ENCODE measurements around the gene CDH7. TPM values are rescaled to one million over a fixed set of nuclear protein-coding genes. Genes with fewer than 3 reads are reported as not detected.

Gene CDH7
- total RNA-seq, 1 donor from 2014 or later, result not detected

DNA sequence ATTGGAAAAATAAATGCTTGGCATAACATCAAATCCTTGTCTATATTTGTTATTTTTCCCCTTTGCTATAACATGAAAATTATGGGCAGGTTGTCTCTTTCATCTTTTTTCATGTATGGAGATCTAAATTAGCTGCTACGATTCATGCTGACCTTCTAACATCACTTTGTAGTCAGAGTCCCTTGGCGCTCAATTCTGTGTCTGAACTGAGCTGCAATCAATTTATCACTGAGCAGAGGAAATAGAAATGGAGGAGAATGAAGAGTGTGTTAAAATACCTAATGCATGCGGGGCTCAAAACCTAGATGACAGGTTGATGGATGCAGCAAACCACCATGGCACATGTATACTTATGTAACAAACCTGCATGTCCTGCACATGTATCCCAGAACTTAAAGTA is 168.9 kb downstream of the CDH7 start:
- H3K27me3 Mint-ChIP-seq, result no peaks in the 10 kb centered on the region
- no peak for DNase-seq
- ChIA-PET POLR2A (no interaction called here), CTCF (no interaction called here)
- no peak for ATAC-seq (ENCODE audit: low read depth)
- intact Hi-C loops (cut with micrococcal nuclease), result no loop called here
- no peaks in the 10 kb centered on the region for H3K9me3 Mint-ChIP-seq
- TF ChIP-seq, protein P1, sequence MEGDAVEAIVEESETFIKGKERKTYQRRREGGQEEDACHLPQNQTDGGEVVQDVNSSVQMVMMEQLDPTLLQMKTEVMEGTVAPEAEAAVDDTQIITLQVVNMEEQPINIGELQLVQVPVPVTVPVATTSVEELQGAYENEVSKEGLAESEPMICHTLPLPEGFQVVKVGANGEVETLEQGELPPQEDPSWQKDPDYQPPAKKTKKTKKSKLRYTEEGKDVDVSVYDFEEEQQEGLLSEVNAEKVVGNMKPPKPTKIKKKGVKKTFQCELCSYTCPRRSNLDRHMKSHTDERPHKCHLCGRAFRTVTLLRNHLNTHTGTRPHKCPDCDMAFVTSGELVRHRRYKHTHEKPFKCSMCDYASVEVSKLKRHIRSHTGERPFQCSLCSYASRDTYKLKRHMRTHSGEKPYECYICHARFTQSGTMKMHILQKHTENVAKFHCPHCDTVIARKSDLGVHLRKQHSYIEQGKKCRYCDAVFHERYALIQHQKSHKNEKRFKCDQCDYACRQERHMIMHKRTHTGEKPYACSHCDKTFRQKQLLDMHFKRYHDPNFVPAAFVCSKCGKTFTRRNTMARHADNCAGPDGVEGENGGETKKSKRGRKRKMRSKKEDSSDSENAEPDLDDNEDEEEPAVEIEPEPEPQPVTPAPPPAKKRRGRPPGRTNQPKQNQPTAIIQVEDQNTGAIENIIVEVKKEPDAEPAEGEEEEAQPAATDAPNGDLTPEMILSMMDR (IDR thresholded peaks at IDR 0.05), result no peak
- H3K27ac Mint-ChIP-seq, result no peak overlapping the region
- no peak overlapping the region for H3K4me3 Mint-ChIP-seq
- H3K4me1 Mint-ChIP-seq, result no peaks in the 10 kb centered on the region
- H3K36me3 Mint-ChIP-seq (ENCODE audit: low read depth), result no peaks in the 10 kb centered on the region

DNA sequence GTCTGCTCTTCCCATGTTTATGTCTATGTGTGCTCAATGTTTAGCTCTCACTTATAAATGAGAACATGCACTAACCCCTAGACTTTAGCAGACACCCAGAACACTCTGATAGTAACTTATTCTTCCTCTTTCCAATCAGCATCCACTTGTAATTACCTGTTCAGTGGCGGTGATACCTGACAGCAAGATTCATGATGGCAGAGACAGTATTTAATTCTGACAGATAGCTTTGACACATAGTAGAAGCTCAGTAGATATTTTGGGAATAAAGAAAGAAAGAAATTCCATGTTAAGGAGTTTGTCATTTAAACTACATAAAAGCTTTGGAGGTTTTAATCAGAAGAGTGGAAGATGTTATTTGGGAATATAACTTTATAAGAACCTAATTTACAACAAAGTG is 171.3 kb downstream of the CDH7 start:
- TF ChIP-seq, protein P1 (IDR thresholded peaks at IDR 0.05), result no peak
- Mint-ChIP-seq H3K9me3 (no peaks in the 10 kb centered on the region), H3K4me1 (no peaks in the 10 kb centered on the region), H3K36me3 (ENCODE audit: low read depth) (no peaks in the 10 kb centered on the region), H3K4me3 (no peak overlapping the region), H3K27ac (no peak overlapping the region), H3K27me3 (no peaks in the 10 kb centered on the region)
- CTCF ChIA-PET, result no interaction called here
- no peak for DNase-seq
- ATAC-seq (ENCODE audit: low read depth), result no peak
- POLR2A ChIA-PET, result no interaction called here
- intact Hi-C loops (cut with micrococcal nuclease), result no loop called here

DNA sequence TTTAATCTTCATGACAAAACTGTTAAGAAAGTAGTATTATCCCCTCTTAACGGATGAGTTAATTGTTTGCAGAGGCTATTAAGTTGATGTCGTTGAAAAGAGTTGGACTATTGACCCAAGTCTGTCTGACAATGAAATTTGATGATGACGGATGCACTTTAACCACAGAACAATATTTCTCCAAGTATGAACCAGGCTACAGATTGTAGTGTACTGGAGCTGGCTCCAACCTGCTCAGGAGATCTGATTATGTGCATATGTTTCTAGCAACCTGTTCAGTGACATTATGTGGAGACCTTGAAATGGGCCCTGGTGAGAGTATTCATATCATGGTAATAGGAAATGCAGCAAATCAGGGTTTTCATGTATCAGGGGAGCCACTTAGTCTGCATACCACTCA is 174.1 kb downstream of the CDH7 start:
- intact Hi-C loops (cut with micrococcal nuclease), result no loop called here
- Mint-ChIP-seq H3K4me1 (no peaks in the 10 kb centered on the region), H3K36me3 (ENCODE audit: low read depth) (no peaks in the 10 kb centered on the region), H3K27me3 (no peaks in the 10 kb centered on the region), H3K27ac (no peak overlapping the region), H3K4me3 (no peak overlapping the region), H3K9me3 (no peaks in the 10 kb centered on the region)
- DNase-seq, result no peak
- ChIA-PET CTCF (no interaction called here), POLR2A (no interaction called here)
- no peak for ATAC-seq (ENCODE audit: low read depth)
- TF ChIP-seq, protein P1 (IDR thresholded peaks at IDR 0.05), result no peak

DNA sequence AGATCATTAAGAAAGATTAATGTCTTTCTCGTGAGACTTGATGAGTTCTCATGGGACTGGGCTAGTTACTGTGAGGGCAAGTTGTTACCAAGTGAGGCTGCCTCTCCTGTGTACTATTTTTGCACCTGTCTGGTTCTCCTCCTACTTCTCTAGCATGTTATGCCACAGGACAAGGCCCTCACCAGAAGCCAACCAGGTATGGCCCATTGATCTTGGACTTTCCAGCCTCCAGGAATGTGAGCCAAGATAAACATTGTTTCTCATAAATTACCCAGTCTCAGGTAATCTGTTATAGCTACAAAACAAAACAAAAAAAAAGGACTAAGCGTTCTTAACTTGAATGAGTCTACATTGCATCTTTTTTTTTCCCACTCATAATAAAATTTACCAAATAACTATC is 184.1 kb downstream of the CDH7 start:
- intact Hi-C loops (cut with micrococcal nuclease), result no loop called here
- ATAC-seq (ENCODE audit: low read depth), result no peak
- Mint-ChIP-seq H3K9me3 (no peaks in the 10 kb centered on the region), H3K4me1 (no peaks in the 10 kb centered on the region), H3K27me3 (no peaks in the 10 kb centered on the region), H3K36me3 (ENCODE audit: low read depth) (no peaks in the 10 kb centered on the region), H3K4me3 (no peak overlapping the region), H3K27ac (no peak overlapping the region)
- ChIA-PET POLR2A (no interaction called here), CTCF (no interaction called here)
- DNase-seq, result no peak
- TF ChIP-seq, protein P1 (IDR thresholded peaks at IDR 0.05), result no peak

DNA sequence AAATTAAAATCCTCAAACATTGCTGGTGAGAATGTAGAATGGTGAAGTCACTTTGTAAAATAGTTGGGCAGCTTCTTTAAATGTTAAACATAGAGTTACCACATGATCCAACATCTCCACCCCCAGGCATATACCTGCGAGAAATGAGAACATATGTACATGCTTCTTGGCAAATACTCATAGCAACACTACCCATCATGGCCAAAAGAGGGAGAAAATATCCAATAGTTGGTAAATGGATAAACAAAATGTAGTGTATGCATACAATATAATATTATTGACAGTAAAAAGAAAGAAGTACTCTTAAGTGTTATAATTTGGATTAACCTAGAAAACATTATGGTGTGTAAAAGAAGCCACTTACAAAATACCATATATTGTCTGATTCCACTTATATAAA is 185.9 kb downstream of the CDH7 start:
- Mint-ChIP-seq H3K27me3 (no peaks in the 10 kb centered on the region), H3K36me3 (ENCODE audit: low read depth) (no peaks in the 10 kb centered on the region), H3K4me3 (no peak overlapping the region), H3K27ac (no peak overlapping the region), H3K9me3 (no peaks in the 10 kb centered on the region), H3K4me1 (no peaks in the 10 kb centered on the region)
- CTCF ChIA-PET, result no interaction called here
- intact Hi-C loops (cut with micrococcal nuclease), result no loop called here
- TF ChIP-seq, protein P1 (IDR thresholded peaks at IDR 0.05), result no peak
- POLR2A ChIA-PET, result no interaction called here
- DNase-seq (no peak), ATAC-seq (ENCODE audit: low read depth) (no peak)

All from activated B cell treated with CpG ODN at 0.5 μM for 24 hours (primary cell).